ENCODE data around the gene HIPK3.

DNA sequence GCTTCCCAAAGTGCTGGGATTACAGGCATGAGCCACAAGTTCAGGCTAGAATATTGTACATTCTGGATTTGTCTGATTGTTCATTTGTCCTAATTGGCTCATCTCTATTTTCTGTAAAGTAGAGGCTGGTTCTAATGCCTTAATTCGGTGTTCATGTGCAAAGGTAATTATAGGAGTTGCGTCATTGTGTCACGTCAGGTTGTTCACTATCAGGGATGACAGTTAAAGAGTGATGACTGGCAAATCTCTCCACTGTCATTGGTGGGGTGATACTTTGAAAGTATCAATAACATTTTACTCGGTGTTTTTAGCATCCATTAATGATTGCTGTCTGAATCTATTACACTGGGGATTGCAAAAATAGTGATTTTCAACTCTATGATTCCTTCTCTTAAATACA lies 103.5 kb downstream of the HIPK3 start:
- TF ChIP-seq, protein P1, sequence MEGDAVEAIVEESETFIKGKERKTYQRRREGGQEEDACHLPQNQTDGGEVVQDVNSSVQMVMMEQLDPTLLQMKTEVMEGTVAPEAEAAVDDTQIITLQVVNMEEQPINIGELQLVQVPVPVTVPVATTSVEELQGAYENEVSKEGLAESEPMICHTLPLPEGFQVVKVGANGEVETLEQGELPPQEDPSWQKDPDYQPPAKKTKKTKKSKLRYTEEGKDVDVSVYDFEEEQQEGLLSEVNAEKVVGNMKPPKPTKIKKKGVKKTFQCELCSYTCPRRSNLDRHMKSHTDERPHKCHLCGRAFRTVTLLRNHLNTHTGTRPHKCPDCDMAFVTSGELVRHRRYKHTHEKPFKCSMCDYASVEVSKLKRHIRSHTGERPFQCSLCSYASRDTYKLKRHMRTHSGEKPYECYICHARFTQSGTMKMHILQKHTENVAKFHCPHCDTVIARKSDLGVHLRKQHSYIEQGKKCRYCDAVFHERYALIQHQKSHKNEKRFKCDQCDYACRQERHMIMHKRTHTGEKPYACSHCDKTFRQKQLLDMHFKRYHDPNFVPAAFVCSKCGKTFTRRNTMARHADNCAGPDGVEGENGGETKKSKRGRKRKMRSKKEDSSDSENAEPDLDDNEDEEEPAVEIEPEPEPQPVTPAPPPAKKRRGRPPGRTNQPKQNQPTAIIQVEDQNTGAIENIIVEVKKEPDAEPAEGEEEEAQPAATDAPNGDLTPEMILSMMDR (IDR thresholded peaks at IDR 0.05), result no peak
- no peak for TF ChIP-seq POLR2A (IDR thresholded peaks at IDR 0.05)

Measured in heart left ventricle (tissue), 13 donors.